Liver (tissue), 9 donors: ENCODE results near the gene LEKR1. TPM values are rescaled to one million over a fixed set of nuclear protein-coding genes. Genes with fewer than 3 reads are reported as not detected.

Experiments
- DNase-seq: peaks from one replicate; pipeline ENCODE4 v3.0.0-alpha.2; 2017; ENCODE audit warnings: low spot score
- H3K27ac ChIP-seq, 2 donors: one replicate each; pipeline ENCODE4 v1.7.0; 2013; ENCODE audit warnings: inconsistent platforms in 2 of 2, low read length in 2 of 2, control low read depth in 1 of 2, low read depth in 1 of 2, mild to moderate bottlenecking in 1 of 2
- H3K27me3 ChIP-seq, 4 donors: one replicate each; pipeline versions ENCODE4 v1.6.1 to v1.7.0; 2013; ENCODE audit warnings: low read length in 3 of 4, inconsistent platforms in 1 of 4, mild to moderate bottlenecking in 1 of 4, moderate library complexity in 1 of 4; ENCODE audit not compliant: control insufficient read depth in 4 of 4, insufficient read depth in 4 of 4
- H3K36me3 ChIP-seq, 4 donors: one replicate each; pipeline versions ENCODE4 v1.6.1 to v1.7.0; 2013; ENCODE audit warnings: low read length in 3 of 4, mild to moderate bottlenecking in 3 of 4, low read depth in 1 of 4, moderate library complexity in 1 of 4; ENCODE audit not compliant: control insufficient read depth in 4 of 4, insufficient read depth in 3 of 4
- H3K4me1 ChIP-seq, 4 donors: one replicate each; pipeline versions ENCODE4 v1.6.1 to v1.7.0; 2013; ENCODE audit warnings: low read length in 3 of 4, mild to moderate bottlenecking in 3 of 4, moderate library complexity in 1 of 4; ENCODE audit not compliant: control insufficient read depth in 4 of 4, insufficient read depth in 4 of 4
- H3K4me3 ChIP-seq, 3 donors: one replicate each; pipeline versions ENCODE4 v1.6.1 to v1.7.0; 2013; ENCODE audit warnings: low read length in 3 of 3, control low read depth in 1 of 3, low read depth in 1 of 3, mild to moderate bottlenecking in 1 of 3
- H3K9ac ChIP-seq, 2 donors: one replicate each; pipeline ENCODE4 v1.7.0; 2013; ENCODE audit warnings: low read length in 2 of 2, mild to moderate bottlenecking in 2 of 2, moderate library complexity in 2 of 2, control low read depth in 1 of 2, low read depth in 1 of 2
- H3K9me3 ChIP-seq, 4 donors: one replicate each; pipeline versions ENCODE4 v1.6.1 to v1.7.0; 2013; ENCODE audit warnings: low read length in 3 of 4; ENCODE audit not compliant: control insufficient read depth in 4 of 4
- EGR1 ChIP-seq, 2 donors: IDR thresholded peaks; 2 replicates each; pipeline ENCODE4 v1.6.1; 2016 to 2018; ENCODE audit warnings: antibody characterized with exemption in 2 of 2, low read depth in 2 of 2
- FOXA1 ChIP-seq: IDR thresholded peaks from 2 replicates; pipeline ENCODE4 v1.6.1; 2016; ENCODE audit warnings: antibody characterized with exemption
- FOXA2 ChIP-seq: IDR thresholded peaks from 2 replicates; pipeline ENCODE4 v1.6.1; 2016; ENCODE audit warnings: antibody characterized with exemption
- GABPA ChIP-seq, 2 donors: IDR thresholded peaks in 1 of 2; conservative IDR thresholded peaks in 1 of 2; 2 replicates each; pipeline ENCODE4 v1.6.1; 2016; ENCODE audit warnings: antibody characterized with exemption in 2 of 2, mild to moderate bottlenecking in 1 of 2, moderate library complexity in 1 of 2
- HNF4A ChIP-seq, 2 donors: conservative IDR thresholded peaks; 2 replicates each; pipeline ENCODE4 v1.6.1; 2016; ENCODE audit warnings: antibody characterized with exemption in 2 of 2, mild to moderate bottlenecking in 2 of 2
- HNF4G ChIP-seq: IDR thresholded peaks from 2 replicates; pipeline ENCODE4 v1.6.1; 2016; ENCODE audit warnings: antibody characterized with exemption
- JUND ChIP-seq, 2 donors: IDR thresholded peaks; 2 replicates each; pipeline ENCODE4 v1.6.1; 2016; ENCODE audit warnings: antibody characterized with exemption in 2 of 2
- NR2F2 ChIP-seq: IDR thresholded peaks from 2 replicates; pipeline ENCODE4 v1.6.1; 2016; ENCODE audit warnings: antibody characterized with exemption
- RAD21 ChIP-seq, 2 donors: IDR thresholded peaks; 2 replicates each; pipeline ENCODE4 v1.6.1; 2016; ENCODE audit warnings: antibody characterized with exemption in 2 of 2, mild to moderate bottlenecking in 2 of 2
- RXRA ChIP-seq, 2 donors: IDR thresholded peaks; 2 replicates each; pipeline ENCODE4 v1.6.1; 2017 to 2018; ENCODE audit warnings: antibody characterized with exemption in 2 of 2, mild to moderate bottlenecking in 1 of 2
- SP1 ChIP-seq: IDR thresholded peaks from 2 replicates; pipeline ENCODE4 v1.6.1; 2018; ENCODE audit warnings: antibody characterized with exemption, mild to moderate bottlenecking
- TAF1 ChIP-seq: conservative IDR thresholded peaks from 2 replicates; pipeline ENCODE4 v1.6.1; 2016; ENCODE audit warnings: antibody characterized with exemption, mild to moderate bottlenecking
- YY1 ChIP-seq: IDR thresholded peaks from 2 replicates; pipeline ENCODE4 v1.6.1; 2016; ENCODE audit warnings: antibody characterized with exemption, mild to moderate bottlenecking
- WGBS: extraction: QIAGEN DNeasy Blood & Tissue Kit; methylation state at CpG from one replicate; pipeline ENCODE4 v1.1.7; 2013; 5-methylcytosine and 5-hydroxymethylcytosine counted together
- polyA plus RNA-seq, 2 donors: library from polyadenylated mRNA; stranded (reverse) in 1 of 2; unstranded in 1 of 2; fragments of 200-250 nt in 1 of 2; fragments of >200 nt in 1 of 2; fragmentation: Nextera tagmentation in 1 of 2; extraction: Ambion mirVana in 1 of 2; gene quantifications; one replicate each; pipeline versions ENCODE4 v1.2.1 to v1.2.3, GENCODE V29; 2013 to 2015
- total RNA-seq, 2 donors: library from RNA; depleted of rRNA; stranded (reverse); fragments of >200 nt; gene quantifications; one replicate each; pipeline ENCODE4 v1.2.3, GENCODE V29; 2014
- TF ChIP-seq, protein P1 (sequence below): IDR thresholded peaks from 2 replicates; pipeline ENCODE4 v1.6.1; 2016; ENCODE audit warnings: antibody characterized with exemption, mild to moderate bottlenecking
- TF ChIP-seq, protein P2 (sequence below): IDR thresholded peaks from 2 replicates; pipeline ENCODE4 v1.6.1; 2016; ENCODE audit warnings: antibody characterized with exemption
- TF ChIP-seq, protein P3 (sequence below): IDR thresholded peaks from 2 replicates; pipeline ENCODE4 v1.6.1; 2016; ENCODE audit warnings: antibody characterized with exemption
- TF ChIP-seq, protein P4 (sequence below): fragments of 150-350 bp; IDR thresholded peaks from 2 replicates; pipeline ENCODE4 v1.5.1; 2017; ENCODE audit warnings: improper control_type of control experiment, low read depth, low read length; ENCODE audit not compliant: missing input control
- TF ChIP-seq, protein P5 (sequence below): IDR thresholded peaks from 2 replicates; pipeline ENCODE4 v1.6.1; 2016; ENCODE audit warnings: antibody characterized with exemption
- donor health status: healthy.
- donor health status: healthy.
- donor health status: healthy.
- donor health status: healthy.
- donor health status: healthy.

The LEKR1 gene
- total and polyA plus RNA-seq, 4 donors, result 0.19 to 0.72 (median 0.44) TPM

DNA sequence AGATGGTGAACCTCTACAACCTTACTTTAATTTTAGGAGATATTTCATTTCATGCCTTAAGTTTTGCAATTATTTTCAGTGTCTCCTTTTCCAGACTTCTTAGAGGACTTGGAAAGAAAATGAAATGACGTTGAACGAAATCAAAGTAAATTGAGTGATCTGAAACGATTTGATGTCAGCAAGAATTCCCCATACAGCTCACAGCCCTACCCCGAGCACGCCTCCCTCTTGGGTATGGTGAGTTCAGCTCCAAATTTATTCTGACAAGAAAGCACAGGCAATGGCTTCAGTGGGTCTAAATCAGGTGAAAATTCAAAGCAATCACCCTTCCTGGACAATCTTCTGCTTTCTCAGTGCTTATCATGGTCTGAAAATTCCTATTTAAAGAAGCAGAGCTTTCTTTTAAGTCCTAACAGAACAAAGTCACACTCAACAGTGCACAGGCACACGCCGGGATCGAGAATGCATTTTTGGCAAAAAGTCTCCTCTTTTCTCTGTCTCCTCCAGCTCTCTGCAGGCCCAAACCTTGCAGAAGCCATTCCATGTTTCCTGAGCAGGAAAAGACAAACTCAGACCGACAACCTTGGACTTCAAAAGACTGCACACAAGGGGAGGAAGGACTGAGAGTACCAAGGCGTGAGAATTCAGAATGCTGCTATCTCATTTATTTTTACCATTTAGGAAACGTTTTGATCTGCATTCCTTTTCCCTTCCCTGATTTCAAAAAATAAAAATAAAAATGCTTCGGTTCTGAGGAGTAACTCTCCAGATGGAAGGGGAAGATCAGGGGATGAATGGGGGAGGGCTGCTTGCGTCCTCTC is 261.8 kb downstream of the LEKR1 start (continued):
- TF ChIP-seq NR2F2 (no peak), FOXA2 (no peak)

DNA sequence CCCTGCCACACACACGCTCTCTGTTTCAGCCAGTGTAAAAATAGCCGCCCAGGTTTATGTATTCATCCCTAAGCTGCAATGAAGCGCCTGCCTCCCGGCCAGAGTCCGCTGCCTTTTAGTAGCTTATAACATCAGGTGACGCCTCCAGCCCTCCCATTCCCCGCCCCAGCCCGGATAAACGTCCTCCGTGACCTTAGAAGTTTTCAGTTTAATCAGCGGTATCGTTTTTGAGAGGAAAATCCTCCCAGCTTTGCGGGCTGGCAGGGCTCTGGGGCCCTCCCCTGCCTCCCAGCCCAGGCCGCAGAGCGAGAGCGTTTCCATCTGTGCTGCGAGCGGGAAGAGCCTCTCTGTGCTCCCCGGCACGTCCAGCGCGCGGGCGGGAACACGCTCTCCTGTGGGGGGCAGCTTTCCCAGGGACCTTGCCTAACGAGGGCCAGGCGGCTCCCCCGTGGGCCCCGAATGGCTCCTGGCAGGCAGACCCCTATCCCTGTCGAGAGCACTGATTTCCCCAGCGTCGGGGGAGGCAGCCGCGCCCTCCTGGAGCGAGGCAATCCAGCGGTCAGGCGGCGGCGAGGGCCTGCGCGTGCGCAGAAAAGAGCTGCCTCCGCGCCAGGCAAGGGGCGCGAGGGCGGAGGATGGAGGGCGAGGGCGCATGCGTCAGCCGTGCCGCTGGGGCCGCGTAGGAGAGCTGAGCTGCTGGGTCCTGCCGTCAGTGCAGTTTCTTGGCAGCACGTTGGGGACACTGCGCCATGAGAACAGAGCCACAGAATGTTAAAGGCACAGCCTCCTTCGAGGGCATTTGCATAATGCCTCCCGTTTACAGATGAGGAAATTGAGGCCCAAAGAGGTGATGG is 262.7 kb downstream of the LEKR1 start:
- Histone ChIP-seq H3K4me1 (peaks cover 3 to 39% (median 20%) of the 10 kb centered on the region in 4 donors), H3K9ac (peak overlapping the region; percentile 85 to 95), H3K4me3 (peak overlapping the region; percentile 42 to 59 (median 43)), H3K36me3 (no peaks in the 10 kb centered on the region), H3K27ac (peak overlapping the region; percentile 98 to 100), H3K9me3 (no peaks in the 10 kb centered on the region), H3K27me3 (no peaks in the 10 kb centered on the region)
- peak; percentile 20 for TF ChIP-seq FOXA2
- TF ChIP-seq RXRA (IDR thresholded peaks at IDR 0.05), result peak; percentile 87 to 95
- TF ChIP-seq NR2F2, result peak; percentile 88
- peak; percentile 88 to 92 for TF ChIP-seq HNF4A (conservative IDR thresholded peaks at IDR 0.05)
- TF ChIP-seq JUND (IDR thresholded peaks at IDR 0.05), result peak in 1 of 2 donors; percentile 53
- TF ChIP-seq EGR1 (IDR thresholded peaks at IDR 0.05; ENCODE audit: low read depth in 2 of 2), result no peak
- TF ChIP-seq YY1, result peak; percentile 82
- TF ChIP-seq, protein P1, sequence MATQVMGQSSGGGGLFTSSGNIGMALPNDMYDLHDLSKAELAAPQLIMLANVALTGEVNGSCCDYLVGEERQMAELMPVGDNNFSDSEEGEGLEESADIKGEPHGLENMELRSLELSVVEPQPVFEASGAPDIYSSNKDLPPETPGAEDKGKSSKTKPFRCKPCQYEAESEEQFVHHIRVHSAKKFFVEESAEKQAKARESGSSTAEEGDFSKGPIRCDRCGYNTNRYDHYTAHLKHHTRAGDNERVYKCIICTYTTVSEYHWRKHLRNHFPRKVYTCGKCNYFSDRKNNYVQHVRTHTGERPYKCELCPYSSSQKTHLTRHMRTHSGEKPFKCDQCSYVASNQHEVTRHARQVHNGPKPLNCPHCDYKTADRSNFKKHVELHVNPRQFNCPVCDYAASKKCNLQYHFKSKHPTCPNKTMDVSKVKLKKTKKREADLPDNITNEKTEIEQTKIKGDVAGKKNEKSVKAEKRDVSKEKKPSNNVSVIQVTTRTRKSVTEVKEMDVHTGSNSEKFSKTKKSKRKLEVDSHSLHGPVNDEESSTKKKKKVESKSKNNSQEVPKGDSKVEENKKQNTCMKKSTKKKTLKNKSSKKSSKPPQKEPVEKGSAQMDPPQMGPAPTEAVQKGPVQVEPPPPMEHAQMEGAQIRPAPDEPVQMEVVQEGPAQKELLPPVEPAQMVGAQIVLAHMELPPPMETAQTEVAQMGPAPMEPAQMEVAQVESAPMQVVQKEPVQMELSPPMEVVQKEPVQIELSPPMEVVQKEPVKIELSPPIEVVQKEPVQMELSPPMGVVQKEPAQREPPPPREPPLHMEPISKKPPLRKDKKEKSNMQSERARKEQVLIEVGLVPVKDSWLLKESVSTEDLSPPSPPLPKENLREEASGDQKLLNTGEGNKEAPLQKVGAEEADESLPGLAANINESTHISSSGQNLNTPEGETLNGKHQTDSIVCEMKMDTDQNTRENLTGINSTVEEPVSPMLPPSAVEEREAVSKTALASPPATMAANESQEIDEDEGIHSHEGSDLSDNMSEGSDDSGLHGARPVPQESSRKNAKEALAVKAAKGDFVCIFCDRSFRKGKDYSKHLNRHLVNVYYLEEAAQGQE, result peak; percentile 93
- TF ChIP-seq SP1, result peak; percentile 96
- TF ChIP-seq, protein P2, sequence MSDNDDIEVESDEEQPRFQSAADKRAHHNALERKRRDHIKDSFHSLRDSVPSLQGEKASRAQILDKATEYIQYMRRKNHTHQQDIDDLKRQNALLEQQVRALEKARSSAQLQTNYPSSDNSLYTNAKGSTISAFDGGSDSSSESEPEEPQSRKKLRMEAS, result peak; percentile 71
- peak; percentile 41 for TF ChIP-seq FOXA1
- TF ChIP-seq, protein P3, sequence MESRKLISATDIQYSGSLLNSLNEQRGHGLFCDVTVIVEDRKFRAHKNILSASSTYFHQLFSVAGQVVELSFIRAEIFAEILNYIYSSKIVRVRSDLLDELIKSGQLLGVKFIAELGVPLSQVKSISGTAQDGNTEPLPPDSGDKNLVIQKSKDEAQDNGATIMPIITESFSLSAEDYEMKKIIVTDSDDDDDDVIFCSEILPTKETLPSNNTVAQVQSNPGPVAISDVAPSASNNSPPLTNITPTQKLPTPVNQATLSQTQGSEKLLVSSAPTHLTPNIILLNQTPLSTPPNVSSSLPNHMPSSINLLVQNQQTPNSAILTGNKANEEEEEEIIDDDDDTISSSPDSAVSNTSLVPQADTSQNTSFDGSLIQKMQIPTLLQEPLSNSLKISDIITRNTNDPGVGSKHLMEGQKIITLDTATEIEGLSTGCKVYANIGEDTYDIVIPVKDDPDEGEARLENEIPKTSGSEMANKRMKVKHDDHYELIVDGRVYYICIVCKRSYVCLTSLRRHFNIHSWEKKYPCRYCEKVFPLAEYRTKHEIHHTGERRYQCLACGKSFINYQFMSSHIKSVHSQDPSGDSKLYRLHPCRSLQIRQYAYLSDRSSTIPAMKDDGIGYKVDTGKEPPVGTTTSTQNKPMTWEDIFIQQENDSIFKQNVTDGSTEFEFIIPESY, result peak; percentile 51
- TF ChIP-seq, protein P4, sequence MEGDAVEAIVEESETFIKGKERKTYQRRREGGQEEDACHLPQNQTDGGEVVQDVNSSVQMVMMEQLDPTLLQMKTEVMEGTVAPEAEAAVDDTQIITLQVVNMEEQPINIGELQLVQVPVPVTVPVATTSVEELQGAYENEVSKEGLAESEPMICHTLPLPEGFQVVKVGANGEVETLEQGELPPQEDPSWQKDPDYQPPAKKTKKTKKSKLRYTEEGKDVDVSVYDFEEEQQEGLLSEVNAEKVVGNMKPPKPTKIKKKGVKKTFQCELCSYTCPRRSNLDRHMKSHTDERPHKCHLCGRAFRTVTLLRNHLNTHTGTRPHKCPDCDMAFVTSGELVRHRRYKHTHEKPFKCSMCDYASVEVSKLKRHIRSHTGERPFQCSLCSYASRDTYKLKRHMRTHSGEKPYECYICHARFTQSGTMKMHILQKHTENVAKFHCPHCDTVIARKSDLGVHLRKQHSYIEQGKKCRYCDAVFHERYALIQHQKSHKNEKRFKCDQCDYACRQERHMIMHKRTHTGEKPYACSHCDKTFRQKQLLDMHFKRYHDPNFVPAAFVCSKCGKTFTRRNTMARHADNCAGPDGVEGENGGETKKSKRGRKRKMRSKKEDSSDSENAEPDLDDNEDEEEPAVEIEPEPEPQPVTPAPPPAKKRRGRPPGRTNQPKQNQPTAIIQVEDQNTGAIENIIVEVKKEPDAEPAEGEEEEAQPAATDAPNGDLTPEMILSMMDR, result peak; percentile 17
- TF ChIP-seq, protein P5, sequence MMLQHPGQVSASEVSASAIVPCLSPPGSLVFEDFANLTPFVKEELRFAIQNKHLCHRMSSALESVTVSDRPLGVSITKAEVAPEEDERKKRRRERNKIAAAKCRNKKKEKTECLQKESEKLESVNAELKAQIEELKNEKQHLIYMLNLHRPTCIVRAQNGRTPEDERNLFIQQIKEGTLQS, result peak; percentile 38
- TF ChIP-seq HNF4G, result peak; percentile 84
- peak in 1 of 2 donors; percentile 41 for TF ChIP-seq GABPA (IDR thresholded peaks at IDR 0.05 in 1 of 2, conservative IDR thresholded peaks at IDR 0.05 in 1 of 2)
- TF ChIP-seq TAF1, result peak; percentile 89
- peak; percentile 55 to 60 for TF ChIP-seq RAD21 (IDR thresholded peaks at IDR 0.05)
- under 1% methylated on average over 59 of the region's 59 CpGs for WGBS
- peak; percentile 88 for DNase-seq
